ENCODE measurements around the gene HEXIM2.

HEXIM2 gene

DNA sequence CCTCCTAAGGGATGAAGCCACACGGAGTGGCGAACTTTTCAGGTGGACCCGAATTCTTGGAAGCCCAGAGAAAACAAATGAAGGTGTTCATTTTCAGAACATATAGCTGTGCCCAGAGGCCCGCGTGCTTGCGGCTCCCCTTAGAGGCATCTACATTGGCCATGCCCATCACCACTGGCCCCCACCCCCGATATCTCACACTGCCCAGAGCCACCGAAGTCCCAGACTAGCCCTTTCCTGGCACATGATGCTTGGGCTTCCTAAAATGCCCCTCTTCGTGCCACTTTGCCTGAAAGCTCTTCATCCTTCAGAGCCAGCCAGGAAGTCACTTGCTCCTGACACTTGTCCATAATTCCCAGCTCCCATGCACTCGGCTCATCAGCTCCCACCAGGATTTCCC lies 15.5 kb upstream of the HEXIM2 start:
- no peak for DNase-seq

DNA sequence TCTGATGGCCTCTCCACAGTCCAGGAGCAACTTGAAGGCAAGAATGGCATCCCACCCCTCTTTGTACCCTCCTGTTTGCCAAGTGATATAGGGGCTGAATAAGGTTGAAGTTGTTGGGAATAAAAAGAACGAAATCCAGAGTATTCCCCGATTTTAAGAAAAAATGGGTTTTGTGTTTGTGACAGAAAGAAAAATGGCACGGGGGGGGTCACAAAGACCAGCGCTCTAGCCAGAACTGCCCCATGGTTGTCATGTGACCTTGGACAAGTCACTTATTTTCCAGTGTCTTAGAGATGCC lies 15.1 kb upstream of the HEXIM2 start:
- no peak for DNase-seq

DNA sequence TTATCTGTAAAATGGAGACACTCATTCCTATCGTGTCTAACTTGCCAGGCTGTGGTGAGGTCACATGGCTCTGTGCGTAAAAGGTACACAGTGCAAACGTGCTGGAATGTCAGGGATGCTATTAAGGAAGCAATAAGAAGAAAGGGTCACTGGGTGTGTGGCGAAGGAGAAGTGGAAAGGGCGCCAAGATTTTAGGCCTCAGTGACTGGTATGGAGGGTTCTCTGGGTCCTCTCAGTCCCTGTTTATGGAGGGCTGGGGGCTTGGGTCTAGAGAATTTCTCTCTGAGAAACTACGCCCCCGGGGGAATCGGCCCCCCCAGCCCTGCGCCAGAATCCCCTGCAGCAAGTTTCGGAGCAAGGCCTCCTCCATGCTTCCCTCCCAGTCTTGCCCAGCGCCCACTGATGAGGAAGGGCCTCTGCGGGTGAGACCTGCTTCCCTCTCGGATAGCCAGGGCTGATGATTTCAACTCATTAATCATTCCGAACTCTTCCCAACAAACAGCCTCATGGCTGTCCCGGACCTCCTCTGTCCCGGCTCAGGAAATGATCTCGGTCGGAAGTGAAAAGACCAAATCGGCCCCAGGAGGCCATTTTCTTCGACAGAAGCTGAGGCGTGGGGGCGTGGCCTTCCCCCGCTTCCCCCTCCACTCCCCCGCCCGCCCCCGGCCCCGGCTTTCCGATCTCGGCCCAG lies 14.6 kb upstream of the HEXIM2 start:
- DNase-seq, result no peak

- DNase-seq, result peak; percentile 90
These were observed 14.0 kb upstream of the HEXIM2 start for GRCh38 chr17:45147581-45148182.

DNA sequence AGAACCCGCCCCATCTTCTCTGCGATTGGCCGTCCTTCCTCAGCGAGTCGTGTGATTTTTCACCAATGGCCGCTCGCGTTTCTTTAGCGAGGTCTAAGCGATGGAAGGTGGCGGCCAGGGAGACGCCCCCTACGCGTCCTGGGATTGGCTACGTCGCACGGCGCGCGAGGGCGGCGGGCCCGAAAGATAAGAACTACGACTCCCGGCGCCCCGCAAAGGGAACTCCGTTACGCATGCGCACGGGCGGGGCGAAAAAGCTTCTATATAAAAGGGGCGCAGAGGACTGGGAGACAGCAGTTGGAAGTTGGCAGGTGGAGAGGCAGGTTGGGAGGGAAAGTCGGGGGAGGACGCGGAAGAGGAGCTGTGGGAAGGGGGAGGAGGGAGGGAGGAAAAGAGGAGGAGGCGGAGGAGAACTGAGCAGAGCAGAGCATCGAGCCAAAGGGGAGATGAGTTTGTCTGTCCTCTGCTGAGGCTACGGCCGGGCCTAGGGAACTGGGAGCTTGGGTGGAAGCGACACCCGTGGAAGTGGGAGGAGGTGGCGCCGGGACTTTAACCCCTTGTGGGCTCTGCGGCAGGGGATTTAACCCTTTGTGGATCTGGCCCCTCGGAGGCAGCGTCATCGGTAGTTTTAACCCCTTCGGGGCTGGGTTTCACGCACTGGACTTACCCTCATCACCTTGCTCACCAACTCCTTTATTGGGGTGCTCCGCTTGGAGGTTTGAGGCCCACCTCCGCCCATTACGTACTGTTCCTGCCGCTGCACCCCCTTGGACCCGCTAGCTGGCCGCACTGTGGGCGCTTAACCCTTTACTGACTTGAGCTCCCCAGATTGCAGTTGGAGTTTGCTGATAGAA lies 13.3 kb upstream of the HEXIM2 start, which contains the start of gene HEXIM1:
Gene HEXIM1 (plus strand): TSS at position 293 of the 854 bp plus-strand sequence. CDS start 716 bp downstream, outside the sequence.
- DNase-seq, result peak; percentile 99

DNA sequence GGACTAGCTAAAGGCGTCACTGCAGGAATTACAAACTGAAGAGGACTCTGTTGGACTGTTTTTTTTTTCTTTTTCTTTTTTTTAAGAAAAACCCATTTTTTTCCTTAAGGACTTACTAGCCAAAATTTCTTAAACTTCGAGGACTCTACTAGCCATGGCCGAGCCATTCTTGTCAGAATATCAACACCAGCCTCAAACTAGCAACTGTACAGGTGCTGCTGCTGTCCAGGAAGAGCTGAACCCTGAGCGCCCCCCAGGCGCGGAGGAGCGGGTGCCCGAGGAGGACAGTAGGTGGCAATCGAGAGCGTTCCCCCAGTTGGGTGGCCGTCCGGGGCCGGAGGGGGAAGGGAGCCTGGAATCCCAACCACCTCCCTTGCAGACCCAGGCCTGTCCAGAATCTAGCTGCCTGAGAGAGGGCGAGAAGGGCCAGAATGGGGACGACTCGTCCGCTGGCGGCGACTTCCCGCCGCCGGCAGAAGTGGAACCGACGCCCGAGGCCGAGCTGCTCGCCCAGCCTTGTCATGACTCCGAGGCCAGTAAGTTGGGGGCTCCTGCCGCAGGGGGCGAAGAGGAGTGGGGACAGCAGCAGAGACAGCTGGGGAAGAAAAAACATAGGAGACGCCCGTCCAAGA lies 12.5 kb upstream of the HEXIM2 start:
- DNase-seq, result peak; percentile 76

DNA sequence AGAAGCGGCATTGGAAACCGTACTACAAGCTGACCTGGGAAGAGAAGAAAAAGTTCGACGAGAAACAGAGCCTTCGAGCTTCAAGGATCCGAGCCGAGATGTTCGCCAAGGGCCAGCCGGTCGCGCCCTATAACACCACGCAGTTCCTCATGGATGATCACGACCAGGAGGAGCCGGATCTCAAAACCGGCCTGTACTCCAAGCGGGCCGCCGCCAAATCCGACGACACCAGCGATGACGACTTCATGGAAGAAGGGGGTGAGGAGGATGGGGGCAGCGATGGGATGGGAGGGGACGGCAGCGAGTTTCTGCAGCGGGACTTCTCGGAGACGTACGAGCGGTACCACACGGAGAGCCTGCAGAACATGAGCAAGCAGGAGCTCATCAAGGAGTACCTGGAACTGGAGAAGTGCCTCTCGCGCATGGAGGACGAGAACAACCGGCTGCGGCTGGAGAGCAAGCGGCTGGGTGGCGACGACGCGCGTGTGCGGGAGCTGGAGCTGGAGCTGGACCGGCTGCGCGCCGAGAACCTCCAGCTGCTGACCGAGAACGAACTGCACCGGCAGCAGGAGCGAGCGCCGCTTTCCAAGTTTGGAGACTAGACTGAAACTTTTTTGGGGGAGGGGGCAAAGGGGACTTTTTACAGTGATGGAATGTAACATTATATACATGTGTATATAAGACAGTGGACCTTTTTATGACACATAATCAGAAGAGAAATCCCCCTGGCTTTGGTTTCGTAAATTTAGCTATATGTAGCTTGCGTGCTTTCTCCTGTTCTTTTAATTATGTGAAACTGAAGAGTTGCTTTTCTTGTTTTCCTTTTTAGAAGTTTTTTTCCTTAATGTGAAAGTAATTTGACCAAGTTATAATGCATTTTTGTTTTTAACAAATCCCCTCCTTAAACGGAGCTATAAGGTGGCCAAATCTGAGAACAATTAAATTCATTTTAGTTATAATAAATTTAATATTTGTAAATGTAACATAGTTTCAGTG lies 11.7 kb upstream of the HEXIM2 start:
- DNase-seq, result peak; percentile 41

GRCh38 chr17:45150911-45151809 lies 10.5 kb upstream of the HEXIM2 start:
- no peak for DNase-seq

- DNase-seq, result no peak
These were observed 6.6 kb upstream of the HEXIM2 start for GRCh38 chr17:45155029-45155428.

DNA sequence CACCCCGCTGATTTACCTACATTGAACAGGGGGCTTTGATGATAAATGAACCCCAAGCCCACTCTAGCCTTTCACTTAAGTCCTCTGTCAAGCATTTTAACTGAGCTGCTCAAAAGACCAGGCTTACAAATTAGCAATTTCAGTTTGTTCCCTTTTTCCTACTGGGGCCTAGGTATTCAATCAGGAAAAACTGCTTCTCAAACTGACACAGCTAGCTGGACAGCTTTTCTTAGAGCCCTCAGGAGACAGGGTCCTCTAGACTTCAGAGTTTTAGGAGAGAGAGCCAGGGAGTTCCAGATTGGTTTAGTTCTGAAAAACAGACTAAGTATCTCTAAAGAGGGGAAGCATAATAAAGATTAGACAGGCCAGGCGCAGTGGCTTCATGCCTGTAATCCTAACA lies 6.2 kb upstream of the HEXIM2 start:
- no peak for DNase-seq

- no peak for DNase-seq
These were observed 5.4 kb upstream of the HEXIM2 start for GRCh38 chr17:45156242-45156641.

DNA sequence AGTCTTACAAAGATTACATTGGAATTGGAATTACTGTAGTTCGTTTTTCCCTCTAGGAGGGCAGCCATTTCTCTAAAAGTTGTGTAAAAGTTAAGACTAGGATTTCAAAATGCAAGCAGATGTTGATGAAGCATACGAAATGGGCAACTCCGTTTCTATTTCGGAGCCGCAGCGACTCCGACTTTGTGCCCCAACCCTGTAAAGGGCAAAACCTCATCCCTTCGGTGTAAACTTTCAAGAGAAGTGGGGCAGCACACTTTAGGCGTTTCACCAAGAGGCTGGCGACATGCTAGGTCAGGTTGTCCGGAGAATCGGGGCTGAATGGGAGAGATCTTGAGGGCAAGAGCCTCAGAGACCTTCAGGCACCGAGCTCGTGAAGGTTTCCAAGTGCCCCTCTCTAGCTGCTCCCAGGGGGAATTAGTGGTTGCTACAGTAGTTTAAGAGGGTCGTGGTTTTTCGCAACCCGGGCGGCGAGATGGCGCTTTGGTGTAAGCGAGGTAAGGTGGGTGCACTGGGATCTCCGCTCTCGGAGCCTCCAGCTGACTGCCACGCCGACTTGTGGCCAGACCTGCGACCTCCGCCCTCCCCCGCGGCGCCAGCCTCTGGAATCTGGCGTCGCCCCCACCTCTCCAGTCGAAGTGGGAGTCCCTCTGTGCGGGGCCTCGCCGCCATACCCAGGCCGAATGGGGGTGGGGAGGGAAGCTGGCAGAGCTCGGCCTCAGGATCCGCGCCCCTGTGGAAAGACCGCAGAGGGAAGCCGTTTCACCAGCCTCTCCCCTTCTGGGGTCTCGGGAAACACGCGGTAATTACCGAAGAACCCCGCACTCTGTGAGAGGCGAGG lies 1.0 kb upstream of the HEXIM2 start:
- DNase-seq, result peak; percentile 69

DNA sequence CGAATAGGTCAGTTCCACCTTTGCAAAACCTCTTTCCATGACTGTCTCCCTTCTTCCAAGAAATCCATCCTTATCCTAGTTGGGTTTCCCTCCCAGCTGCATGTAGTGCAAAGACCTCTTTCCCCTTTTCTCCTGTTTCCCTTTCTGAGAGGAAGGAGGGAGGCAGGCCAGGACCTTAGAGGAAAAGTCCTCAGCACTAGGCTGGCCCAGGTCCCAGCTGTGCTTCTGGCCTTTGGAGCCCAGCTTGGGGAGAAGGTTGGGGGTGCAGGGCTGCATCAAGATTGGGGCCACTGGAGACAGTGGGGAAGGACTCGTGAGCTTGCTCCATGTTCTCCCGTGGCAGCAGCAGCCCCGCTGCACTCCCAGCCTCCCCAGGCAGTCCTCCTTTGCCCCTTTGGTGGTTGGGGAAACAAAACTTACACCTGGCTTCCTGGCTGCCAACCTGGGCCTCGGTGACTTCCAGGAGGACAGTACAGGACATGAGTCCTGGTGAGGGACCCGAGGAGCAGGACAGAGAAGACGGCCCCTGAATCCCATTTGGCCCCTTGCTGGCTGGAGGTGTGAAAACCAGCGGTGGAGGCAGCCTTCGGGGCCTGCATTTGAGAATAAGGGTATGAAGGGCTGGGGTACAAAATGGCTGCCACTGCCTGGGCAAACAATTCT lies 481 bp downstream of the HEXIM2 start:
- no peak for DNase-seq

- DNase-seq, result no peak
These were observed 3.1 kb downstream of the HEXIM2 start for GRCh38 chr17:45164734-45165269.

DNA sequence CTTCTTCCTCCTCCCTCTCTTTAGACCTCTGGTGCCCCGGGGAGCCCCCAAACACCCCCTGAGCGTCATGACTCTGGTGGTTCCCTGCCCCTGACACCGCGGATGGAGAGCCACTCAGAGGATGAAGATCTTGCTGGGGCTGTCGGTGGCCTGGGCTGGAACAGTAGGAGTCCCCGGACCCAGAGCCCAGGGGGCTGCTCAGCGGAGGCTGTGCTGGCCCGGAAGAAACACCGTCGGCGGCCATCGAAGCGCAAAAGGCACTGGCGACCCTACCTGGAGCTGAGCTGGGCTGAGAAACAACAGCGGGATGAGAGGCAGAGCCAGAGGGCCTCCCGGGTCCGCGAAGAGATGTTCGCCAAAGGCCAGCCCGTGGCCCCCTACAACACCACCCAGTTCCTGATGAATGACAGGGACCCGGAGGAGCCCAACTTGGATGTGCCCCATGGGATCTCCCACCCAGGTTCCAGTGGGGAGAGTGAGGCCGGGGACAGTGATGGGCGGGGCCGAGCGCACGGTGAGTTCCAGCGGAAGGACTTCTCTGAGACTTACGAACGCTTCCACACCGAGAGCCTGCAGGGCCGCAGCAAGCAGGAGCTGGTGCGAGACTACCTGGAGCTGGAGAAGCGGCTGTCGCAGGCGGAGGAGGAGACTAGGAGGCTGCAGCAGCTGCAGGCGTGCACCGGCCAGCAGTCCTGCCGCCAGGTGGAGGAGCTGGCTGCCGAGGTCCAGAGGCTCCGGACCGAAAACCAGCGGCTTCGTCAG lies 7.5 kb downstream of the HEXIM2 start:
- no peak for DNase-seq

DNA sequence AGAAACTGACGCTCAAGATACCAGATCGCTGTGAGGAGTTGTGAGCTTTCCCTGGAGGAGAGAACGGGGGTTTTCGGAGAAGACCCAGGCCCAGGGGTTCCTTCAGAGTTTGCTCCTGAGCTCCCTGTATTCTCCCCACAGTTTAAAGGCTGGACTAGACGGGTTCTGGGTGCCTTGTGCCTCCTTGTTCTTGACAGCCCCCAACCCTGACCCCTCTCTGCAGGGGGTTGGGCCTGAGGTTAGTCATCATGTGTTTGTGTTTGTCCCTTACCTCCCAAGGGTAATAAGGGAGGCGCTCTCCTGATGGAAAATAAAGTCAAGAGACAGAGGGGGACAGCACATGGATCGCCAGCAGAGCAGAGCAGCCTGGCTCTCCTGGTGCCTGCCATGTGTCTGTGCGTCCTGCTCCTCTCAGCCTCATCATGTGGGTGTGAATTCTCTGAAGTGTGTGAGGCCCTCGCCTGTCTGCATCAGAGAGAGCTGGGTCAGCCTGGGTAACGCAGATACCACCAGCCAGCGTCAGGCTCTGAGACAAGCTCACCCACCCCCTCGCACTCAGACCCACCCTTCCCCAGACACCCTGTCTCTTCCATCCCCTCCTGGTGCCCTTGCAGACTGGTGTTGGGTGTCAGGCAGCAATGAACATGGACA lies 8.7 kb downstream of the HEXIM2 start:
- no peak for DNase-seq

DNA sequence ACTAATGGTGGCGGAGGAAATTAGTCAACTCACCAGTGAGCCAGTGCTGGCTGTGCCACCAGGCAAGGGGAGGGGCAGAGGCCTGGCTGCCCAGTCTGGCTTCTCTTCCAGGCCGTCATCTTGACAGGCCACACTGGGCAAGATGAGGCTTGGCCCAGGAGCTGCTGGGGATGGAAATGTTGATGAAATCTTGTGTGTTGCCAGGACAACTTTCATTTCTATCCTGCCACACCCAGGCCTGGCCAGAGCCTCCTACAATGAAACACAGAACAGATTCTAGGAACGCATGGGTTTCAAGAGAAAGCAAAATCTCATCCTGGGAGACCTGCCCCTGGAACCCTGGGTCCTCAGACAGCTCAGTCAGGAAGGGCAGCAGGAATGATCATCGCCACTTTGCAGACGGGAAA lies 9.3 kb downstream of the HEXIM2 start:
- DNase-seq, result no peak
